Sciatic nerve (tissue), 2 donors: ENCODE data around the gene SATB2. TPM values are rescaled to one million over a fixed set of nuclear protein-coding genes. Genes with fewer than 3 reads are reported as not detected.

Source experiments
- ATAC-seq: fragments of 200-7000 bp; cut with Tn5 transposase; one replicate; pipeline ENCODE4 v1.9.1; 2020; ENCODE audit warnings: mild to moderate bottlenecking, moderate library complexity
- DNase-seq: peaks from one replicate; pipeline ENCODE4 v3.0.0-alpha.2; 2020; ENCODE audit warnings: low spot score
- intact Hi-C: fragments of 100-400 bp; cut with DNase I; formaldehyde crosslinking; loops from one replicate; pipeline ENCODE4 v1.14.2; 2022
- total RNA-seq: library from RNA; stranded (reverse); fragmentation: NEBNext Ultra II Directional; extraction: Animal tissue kit (Norgen Biotek cat#: 25700); gene quantifications from one replicate; pipeline ENCODE4 v1.2.1, GENCODE V29; 2021
- donor health status: DM: no; HTN: no; CAD: no.
- donor health status: DM: no; HTN: no; CAD: no.

Gene SATB2
- total RNA-seq, 1 donor from 2014 or later: 8.8 TPM

- ATAC-seq (no peak), DNase-seq (no peak)
- intact Hi-C loops: no loop called here
Measured at GRCh38 chr2:199364153-199364552, 93.6 kb downstream of the SATB2 start.

GRCh38 chr2:199356412-199356811 is 101.3 kb downstream of the SATB2 start:
- no peak for DNase-seq
- no peak for ATAC-seq
- intact Hi-C loops: no loop called here

- intact Hi-C loops: no loop called here
- DNase-seq (no peak), ATAC-seq (no peak)
Measured at GRCh38 chr2:199348871-199349270, 108.9 kb downstream of the SATB2 start.

GRCh38 chr2:199344012-199344411 is 113.7 kb downstream of the SATB2 start:
- no peak for DNase-seq
- intact Hi-C loops: no loop called here
- no peak for ATAC-seq

GRCh38 chr2:199342334-199342733 is 115.4 kb downstream of the SATB2 start:
- intact Hi-C loops: no loop called here
- no peak for DNase-seq
- ATAC-seq: no peak

- intact Hi-C loops: no loop called here
- DNase-seq (no peak), ATAC-seq (no peak)
Measured at GRCh38 chr2:199341123-199341522, 116.6 kb downstream of the SATB2 start.

- intact Hi-C loops: no loop called here
- DNase-seq: no peak
- ATAC-seq: no peak
Measured at GRCh38 chr2:199339891-199340605, 117.7 kb downstream of the SATB2 start.

- intact Hi-C loops: no loop called here
- ATAC-seq (no peak), DNase-seq (no peak)
Measured at GRCh38 chr2:199336546-199336945, 121.2 kb downstream of the SATB2 start.

- ATAC-seq (no peak), DNase-seq (no peak)
- intact Hi-C loops: no loop called here
Measured at GRCh38 chr2:199335502-199335901, 122.2 kb downstream of the SATB2 start.

GRCh38 chr2:199329466-199329865 is 128.3 kb downstream of the SATB2 start:
- DNase-seq (no peak), ATAC-seq (no peak)
- intact Hi-C loops: no loop called here

- intact Hi-C loops: no loop called here
- ATAC-seq: no peak
- DNase-seq: no peak
Measured at GRCh38 chr2:199329031-199329430, 128.7 kb downstream of the SATB2 start.

GRCh38 chr2:199325881-199326280 is 131.9 kb downstream of the SATB2 start:
- intact Hi-C loops: no loop called here
- DNase-seq (no peak), ATAC-seq (no peak)

GRCh38 chr2:199322151-199322550 is 135.6 kb downstream of the SATB2 start:
- intact Hi-C loops: no loop called here
- no peak for ATAC-seq
- no peak for DNase-seq

- intact Hi-C loops: no loop called here
- no peak for ATAC-seq
- no peak for DNase-seq
Measured at GRCh38 chr2:199317646-199318045, 140.1 kb downstream of the SATB2 start.

GRCh38 chr2:199316851-199317250 is 140.9 kb downstream of the SATB2 start:
- ATAC-seq (no peak), DNase-seq (no peak)
- intact Hi-C loops: no loop called here

- DNase-seq: no peak
- no peak for ATAC-seq
- intact Hi-C loops: no loop called here
Measured at GRCh38 chr2:199315299-199316179, 142.2 kb downstream of the SATB2 start.

GRCh38 chr2:199312931-199313330 is 144.8 kb downstream of the SATB2 start:
- ATAC-seq (no peak), DNase-seq (no peak)
- intact Hi-C loops: no loop called here

- DNase-seq: no peak
- intact Hi-C loops: no loop called here
- ATAC-seq: no peak
Measured at GRCh38 chr2:199310771-199311585, 146.8 kb downstream of the SATB2 start.

GRCh38 chr2:199309973-199310372 is 147.8 kb downstream of the SATB2 start:
- no peak for DNase-seq
- ATAC-seq: peak; percentile 70
- intact Hi-C loops: no loop called here

- intact Hi-C loops: no loop called here
- no peak for ATAC-seq
Measured at GRCh38 chr2:199309411-199309810, 148.3 kb downstream of the SATB2 start.

More at GRCh38 chr2:199309411-199309810, 148.3 kb downstream of the SATB2 start:
- no peak for DNase-seq
